Measurements from ENCODE around the gene OR4B1. TPM values are rescaled to one million over a fixed set of nuclear protein-coding genes. Genes with fewer than 3 reads are reported as not detected.
"Not testable (repeated sequence)": the region's sequence is repeated elsewhere in the genome, so short reads cannot be mapped to it uniquely, and the experiment has no call there.

Gene OR4B1
- not detected for total RNA-seq

DNA sequence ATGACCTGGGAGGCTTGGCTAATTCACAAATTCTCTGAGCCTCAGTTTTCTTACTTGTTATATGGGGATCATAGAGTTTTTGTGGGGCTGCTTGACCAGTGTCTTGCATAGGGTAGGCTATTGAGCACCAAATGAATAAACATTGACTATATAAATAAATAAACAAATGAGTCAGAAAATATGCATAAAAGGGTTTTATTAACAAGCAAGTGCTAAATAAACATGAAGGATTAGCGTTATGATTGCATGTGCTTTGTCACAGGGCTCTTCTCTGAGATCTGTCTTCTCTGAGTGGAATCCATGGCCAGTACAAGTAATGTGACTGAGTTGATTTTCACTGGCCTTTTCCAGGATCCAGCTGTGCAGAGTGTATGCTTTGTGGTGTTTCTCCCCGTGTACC is at the start of gene OR4B1:
OR4B1 (plus strand) TSS at position 301 of the 400 bp plus-strand sequence; CDS start at position 301, 0 bp downstream.
- H3K4me1 Mint-ChIP-seq = no peaks in the 10 kb centered on the region
- H3K27ac Mint-ChIP-seq = no peak within 1 kb of the TSS
- H3K4me3 Mint-ChIP-seq = no peak within 1 kb of the TSS
- ATAC-seq (replicated peaks) = no peak
- no peaks in the 10 kb centered on the region for H3K27me3 Mint-ChIP-seq
- H3K36me3 Mint-ChIP-seq (ENCODE audit: low read depth) = no peaks in the 10 kb centered on the region
- no peaks in the 10 kb centered on the region for H3K9me3 Mint-ChIP-seq

DNA sequence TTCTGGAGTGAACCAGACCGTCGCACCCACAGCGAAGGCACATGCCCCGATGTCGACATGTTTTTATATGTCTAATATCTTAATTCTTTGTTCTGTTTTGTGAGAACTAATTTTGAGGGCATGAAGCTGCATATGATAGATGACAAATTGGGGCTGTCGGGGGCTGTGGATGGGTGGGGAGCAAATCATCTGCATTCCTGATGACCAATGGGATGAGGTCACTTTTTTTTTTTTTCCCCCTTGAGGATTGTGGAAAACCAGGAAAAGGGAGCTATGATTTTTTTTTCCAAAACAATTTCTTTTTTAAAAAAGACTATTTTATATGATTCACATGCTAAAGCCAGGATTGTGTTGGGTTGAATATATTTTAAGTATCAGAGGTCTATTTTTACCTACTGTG is 49.2 kb upstream of the OR4B1 start:
- Mint-ChIP-seq H3K9me3 (no peaks in the 10 kb centered on the region), H3K27ac (no peak overlapping the region), H3K4me3 (no peak overlapping the region), H3K27me3 (no peaks in the 10 kb centered on the region), H3K36me3 (ENCODE audit: low read depth) (peaks cover 71% of the 10 kb centered on the region), H3K4me1 (peaks cover 4% of the 10 kb centered on the region)
- ATAC-seq (replicated peaks) = no peak

DNA sequence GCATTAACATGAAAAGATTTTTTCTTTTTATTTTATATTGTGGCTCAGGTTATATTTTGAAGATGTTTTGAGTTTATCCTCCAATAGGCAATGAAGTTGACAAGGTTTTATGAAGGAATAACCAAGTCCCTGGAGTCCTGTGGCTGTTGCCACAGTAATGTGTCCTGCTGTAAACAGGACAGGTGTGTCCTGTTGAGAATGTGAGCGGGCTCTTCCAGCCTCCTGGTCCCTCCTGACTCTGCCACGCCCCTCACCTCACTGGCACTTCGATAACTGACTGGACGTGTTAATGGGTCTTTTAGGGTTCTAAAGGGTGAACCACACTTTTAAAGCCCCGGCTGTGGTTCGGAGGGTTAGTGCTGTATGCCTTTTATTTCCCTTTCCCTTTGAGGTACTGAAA is 47.8 kb upstream of the OR4B1 start:
- H3K9me3 Mint-ChIP-seq = no peaks in the 10 kb centered on the region
- no peak overlapping the region for H3K4me3 Mint-ChIP-seq
- H3K27ac Mint-ChIP-seq = no peak overlapping the region
- H3K36me3 Mint-ChIP-seq (ENCODE audit: low read depth) = peaks cover 56% of the 10 kb centered on the region
- no peaks in the 10 kb centered on the region for H3K27me3 Mint-ChIP-seq
- H3K4me1 Mint-ChIP-seq = peaks cover 4% of the 10 kb centered on the region
- no peak for ATAC-seq (replicated peaks)

DNA sequence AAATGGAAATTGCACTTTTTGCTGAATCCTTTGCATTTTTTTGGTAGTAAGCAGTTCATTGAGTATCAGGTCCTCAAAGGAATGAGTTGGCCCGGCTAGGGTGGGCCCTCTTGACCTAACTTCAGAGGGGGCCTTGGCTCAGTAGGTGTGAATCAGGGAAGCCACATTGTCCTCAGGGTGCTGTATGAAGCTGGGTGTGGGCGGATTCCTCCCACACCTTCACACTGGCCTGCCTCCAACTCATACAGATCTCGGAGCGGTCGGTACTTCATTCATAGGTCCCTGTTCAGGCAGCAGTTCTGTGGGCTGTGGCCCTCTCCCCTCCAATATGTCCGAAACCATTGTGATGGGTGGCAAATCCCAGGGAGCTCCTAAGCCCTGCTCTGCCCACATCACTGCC is 47.4 kb upstream of the OR4B1 start:
- Mint-ChIP-seq H3K4me3 (no peak overlapping the region), H3K27me3 (no peaks in the 10 kb centered on the region), H3K27ac (no peak overlapping the region), H3K36me3 (ENCODE audit: low read depth) (peaks cover 52% of the 10 kb centered on the region), H3K9me3 (no peaks in the 10 kb centered on the region), H3K4me1 (peaks cover 4% of the 10 kb centered on the region)
- ATAC-seq (replicated peaks) = no peak

- Mint-ChIP-seq H3K9me3 (no peaks in the 10 kb centered on the region), H3K4me3 (no peak overlapping the region), H3K36me3 (ENCODE audit: low read depth) (peaks cover 47% of the 10 kb centered on the region), H3K27me3 (no peaks in the 10 kb centered on the region), H3K27ac (no peak overlapping the region), H3K4me1 (peaks cover 4% of the 10 kb centered on the region)
- no peak for ATAC-seq (replicated peaks)
Observed at GRCh38 chr11:48169717-48170116, 46.9 kb upstream of the OR4B1 start.

- no peak overlapping the region for H3K4me3 Mint-ChIP-seq
Observed at GRCh38 chr11:48170241-48171233, 46.1 kb upstream of the OR4B1 start.

DNA sequence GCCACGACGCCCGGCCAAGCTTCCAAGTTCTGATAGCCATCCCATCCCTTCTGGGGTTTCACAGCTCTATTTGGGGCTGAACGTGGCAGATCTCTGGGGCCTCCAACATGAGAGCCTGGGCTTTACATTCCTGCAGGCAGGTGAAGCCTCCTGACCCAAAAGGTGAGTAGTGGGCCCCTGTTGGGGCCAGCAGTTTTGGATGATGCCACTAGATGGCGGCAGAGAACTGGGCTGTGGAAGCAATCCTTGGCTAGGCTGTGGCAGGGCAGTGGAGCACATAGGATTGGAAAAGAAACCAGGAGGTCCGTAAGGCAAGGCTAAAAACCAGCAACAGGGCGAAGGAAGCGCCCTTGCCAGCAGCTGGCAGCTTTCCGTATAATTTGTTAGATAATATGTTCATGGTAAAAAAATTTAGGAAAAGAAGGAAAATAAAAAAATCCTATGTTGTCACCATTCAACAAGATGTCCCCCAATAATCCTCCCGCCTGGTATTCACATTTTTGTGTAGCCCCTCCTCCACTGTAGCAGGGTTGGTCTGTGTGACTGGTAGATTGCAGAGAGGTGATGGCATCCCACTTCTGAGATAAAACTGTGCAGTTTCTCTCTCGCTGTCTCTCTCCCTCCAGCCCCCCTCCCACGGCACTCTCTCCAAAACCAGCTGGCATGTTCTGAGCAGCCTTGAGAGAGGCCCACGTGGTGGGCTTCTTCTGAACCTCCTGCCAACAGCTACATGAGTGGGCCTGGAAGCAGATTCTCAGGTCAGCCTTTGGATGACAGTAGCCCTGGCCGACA is 43.6 kb upstream of the OR4B1 start:
- no peak overlapping the region for H3K4me3 Mint-ChIP-seq
- no peaks in the 10 kb centered on the region for H3K27me3 Mint-ChIP-seq
- ATAC-seq (replicated peaks) = peak; percentile 72
- no peaks in the 10 kb centered on the region for H3K9me3 Mint-ChIP-seq
- H3K27ac Mint-ChIP-seq = no peak overlapping the region
- H3K36me3 Mint-ChIP-seq (ENCODE audit: low read depth) = peaks cover 14% of the 10 kb centered on the region
- peaks cover 4% of the 10 kb centered on the region for H3K4me1 Mint-ChIP-seq

More at GRCh38 chr11:48170241-48171233, 46.1 kb upstream of the OR4B1 start:
- Mint-ChIP-seq H3K27ac (peak overlapping the region; percentile 31), H3K9me3 (no peaks in the 10 kb centered on the region), H3K27me3 (no peaks in the 10 kb centered on the region), H3K36me3 (ENCODE audit: low read depth) (peaks cover 39% of the 10 kb centered on the region), H3K4me1 (peaks cover 4% of the 10 kb centered on the region)
- ATAC-seq (replicated peaks) = peak; percentile 58

GRCh38 chr11:48177661-48178060 is 38.9 kb upstream of the OR4B1 start:
- H3K4me1 Mint-ChIP-seq = no peaks in the 10 kb centered on the region
- no peak for ATAC-seq (replicated peaks)

GRCh38 chr11:48180627-48181026 is 36.0 kb upstream of the OR4B1 start:
- no peak overlapping the region for H3K4me3 Mint-ChIP-seq
- no peaks in the 10 kb centered on the region for H3K4me1 Mint-ChIP-seq
- no peaks in the 10 kb centered on the region for H3K27me3 Mint-ChIP-seq
- no peak overlapping the region for H3K27ac Mint-ChIP-seq
- no peak for ATAC-seq (replicated peaks)
- no peaks in the 10 kb centered on the region for H3K36me3 Mint-ChIP-seq (ENCODE audit: low read depth)
- H3K9me3 Mint-ChIP-seq = no peaks in the 10 kb centered on the region

More at GRCh38 chr11:48177661-48178060, 38.9 kb upstream of the OR4B1 start:
- Mint-ChIP-seq H3K4me3 (no peak overlapping the region), H3K27me3 (no peaks in the 10 kb centered on the region), H3K9me3 (no peaks in the 10 kb centered on the region), H3K36me3 (ENCODE audit: low read depth) (no peaks in the 10 kb centered on the region), H3K27ac (no peak overlapping the region)

- Mint-ChIP-seq H3K4me1 (no peaks in the 10 kb centered on the region), H3K4me3 (no peak overlapping the region), H3K27ac (no peak overlapping the region), H3K36me3 (ENCODE audit: low read depth) (no peaks in the 10 kb centered on the region), H3K27me3 (no peaks in the 10 kb centered on the region), H3K9me3 (no peaks in the 10 kb centered on the region)
- ATAC-seq (replicated peaks) = no peak
Observed at GRCh38 chr11:48182860-48183526, 33.6 kb upstream of the OR4B1 start.

GRCh38 chr11:48184452-48184851 is 32.2 kb upstream of the OR4B1 start:
- Mint-ChIP-seq H3K27me3 (no peaks in the 10 kb centered on the region), H3K27ac (no peak overlapping the region), H3K4me3 (no peak overlapping the region), H3K9me3 (peaks cover 5% of the 10 kb centered on the region), H3K4me1 (no peaks in the 10 kb centered on the region), H3K36me3 (ENCODE audit: low read depth) (no peaks in the 10 kb centered on the region)
- no peak for ATAC-seq (replicated peaks)

GRCh38 chr11:48190906-48191654 is 25.5 kb upstream of the OR4B1 start:
- H3K27me3 Mint-ChIP-seq; ATAC-seq (replicated peaks); H3K36me3 Mint-ChIP-seq (ENCODE audit: low read depth): not testable (repeated sequence)
- H3K4me3 Mint-ChIP-seq = peak overlapping the region; percentile 71
- H3K27ac Mint-ChIP-seq = peak overlapping the region; percentile 76
- peaks cover 14% of the 10 kb centered on the region for H3K4me1 Mint-ChIP-seq
- H3K9me3 Mint-ChIP-seq = peaks cover 10% of the 10 kb centered on the region

DNA sequence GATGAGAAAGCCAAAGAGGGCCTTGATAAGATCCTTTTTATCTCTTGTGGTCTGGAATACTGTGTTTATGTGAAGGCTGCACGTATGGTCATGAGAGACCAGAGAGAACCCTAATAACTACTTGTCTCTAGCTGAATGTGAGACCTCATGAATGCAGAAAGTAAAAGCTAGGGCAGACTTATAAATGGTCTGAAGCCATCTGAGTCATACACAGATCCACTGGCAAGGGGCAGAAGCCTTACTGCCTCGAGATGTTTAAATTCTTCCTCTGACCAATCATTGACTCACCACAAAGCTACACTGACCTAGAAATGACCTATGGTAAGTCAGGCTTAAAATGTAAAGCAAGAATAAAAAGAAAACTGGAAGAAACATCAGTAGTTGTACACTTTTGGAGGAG is 22.7 kb upstream of the OR4B1 start:
- no peaks in the 10 kb centered on the region for H3K27me3 Mint-ChIP-seq
- H3K36me3 Mint-ChIP-seq (ENCODE audit: low read depth) = no peaks in the 10 kb centered on the region
- H3K9me3 Mint-ChIP-seq = peaks cover 18% of the 10 kb centered on the region
- peak; percentile 24 for ATAC-seq (replicated peaks)
- H3K27ac Mint-ChIP-seq = no peak overlapping the region
- H3K4me1 Mint-ChIP-seq = peaks cover 14% of the 10 kb centered on the region
- no peak overlapping the region for H3K4me3 Mint-ChIP-seq

GRCh38 chr11:48207881-48208280 is 8.7 kb upstream of the OR4B1 start:
- Mint-ChIP-seq H3K9me3 (no peaks in the 10 kb centered on the region), H3K4me1 (no peaks in the 10 kb centered on the region), H3K27me3 (peaks cover 9% of the 10 kb centered on the region), H3K36me3 (ENCODE audit: low read depth) (no peaks in the 10 kb centered on the region), H3K4me3 (no peak overlapping the region), H3K27ac (no peak overlapping the region)
- ATAC-seq (replicated peaks) = no peak
